Brain pericyte (primary cell): Measurements from ENCODE around the gene OR2S2.
"Not testable (repeated sequence)": the region's sequence is repeated elsewhere in the genome, so short reads cannot be mapped to it uniquely, and the experiment has no call there.

Experiments used
- DNase-seq: peaks from one replicate; pipeline ENCODE4 v3.0.0-alpha.2; 2012; ENCODE audit warnings: low read depth, low spot score

OR2S2 gene

GRCh38 chr9:35958104-35958837 lies at the start of gene OR2S2:
Gene OR2S2 (minus strand): TSS chr9:35958154. CDS start chr9:35958098, 56 bp downstream.
- DNase-seq: no peak

GRCh38 chr9:36007316-36007708 lies 49.4 kb upstream of the OR2S2 start:
- DNase-seq: no peak

GRCh38 chr9:36006549-36007315 lies 48.8 kb upstream of the OR2S2 start:
- no peak for DNase-seq

GRCh38 chr9:36005891-36006290 lies 47.9 kb upstream of the OR2S2 start:
- no peak for DNase-seq

GRCh38 chr9:35998333-35998732 lies 40.4 kb upstream of the OR2S2 start:
- no peak for DNase-seq

- not testable (repeated sequence) for DNase-seq
Measured at GRCh38 chr9:35997016-35997415, 39.1 kb upstream of the OR2S2 start.

GRCh38 chr9:35996358-35996970 lies 38.5 kb upstream of the OR2S2 start:
- no peak for DNase-seq

- no peak for DNase-seq
Measured at GRCh38 chr9:35994959-35995358, 37.0 kb upstream of the OR2S2 start.

- no peak for DNase-seq
Measured at GRCh38 chr9:35993976-35994720, 36.2 kb upstream of the OR2S2 start.

- DNase-seq: not testable (repeated sequence)
Measured at GRCh38 chr9:35993136-35993535, 35.2 kb upstream of the OR2S2 start.

- no peak for DNase-seq
Measured at GRCh38 chr9:35990155-35990554, 32.2 kb upstream of the OR2S2 start.

GRCh38 chr9:35984021-35984420 lies 26.1 kb upstream of the OR2S2 start:
- DNase-seq: no peak

- DNase-seq: no peak
Measured at GRCh38 chr9:35981699-35982098, 23.7 kb upstream of the OR2S2 start.

GRCh38 chr9:35980289-35981011 lies 22.5 kb upstream of the OR2S2 start:
- DNase-seq: no peak

- DNase-seq: no peak
Measured at GRCh38 chr9:35978792-35979191, 20.8 kb upstream of the OR2S2 start.

GRCh38 chr9:35976726-35977125 lies 18.8 kb upstream of the OR2S2 start:
- no peak for DNase-seq

- no peak for DNase-seq
Measured at GRCh38 chr9:35974800-35975199, 16.8 kb upstream of the OR2S2 start.

- no peak for DNase-seq
Measured at GRCh38 chr9:35972093-35972492, 14.1 kb upstream of the OR2S2 start.

GRCh38 chr9:35967042-35967441 lies 9.1 kb upstream of the OR2S2 start:
- DNase-seq: no peak

GRCh38 chr9:35966433-35966832 lies 8.5 kb upstream of the OR2S2 start:
- DNase-seq: no peak

- no peak for DNase-seq
Measured at GRCh38 chr9:35965011-35965410, 7.1 kb upstream of the OR2S2 start.
